ENCODE results near the gene EPHA2.

GRCh38 chr1:16198444-16199156 is 42.7 kb upstream of the EPHA2 start:
- TF ChIP-seq, protein P1, sequence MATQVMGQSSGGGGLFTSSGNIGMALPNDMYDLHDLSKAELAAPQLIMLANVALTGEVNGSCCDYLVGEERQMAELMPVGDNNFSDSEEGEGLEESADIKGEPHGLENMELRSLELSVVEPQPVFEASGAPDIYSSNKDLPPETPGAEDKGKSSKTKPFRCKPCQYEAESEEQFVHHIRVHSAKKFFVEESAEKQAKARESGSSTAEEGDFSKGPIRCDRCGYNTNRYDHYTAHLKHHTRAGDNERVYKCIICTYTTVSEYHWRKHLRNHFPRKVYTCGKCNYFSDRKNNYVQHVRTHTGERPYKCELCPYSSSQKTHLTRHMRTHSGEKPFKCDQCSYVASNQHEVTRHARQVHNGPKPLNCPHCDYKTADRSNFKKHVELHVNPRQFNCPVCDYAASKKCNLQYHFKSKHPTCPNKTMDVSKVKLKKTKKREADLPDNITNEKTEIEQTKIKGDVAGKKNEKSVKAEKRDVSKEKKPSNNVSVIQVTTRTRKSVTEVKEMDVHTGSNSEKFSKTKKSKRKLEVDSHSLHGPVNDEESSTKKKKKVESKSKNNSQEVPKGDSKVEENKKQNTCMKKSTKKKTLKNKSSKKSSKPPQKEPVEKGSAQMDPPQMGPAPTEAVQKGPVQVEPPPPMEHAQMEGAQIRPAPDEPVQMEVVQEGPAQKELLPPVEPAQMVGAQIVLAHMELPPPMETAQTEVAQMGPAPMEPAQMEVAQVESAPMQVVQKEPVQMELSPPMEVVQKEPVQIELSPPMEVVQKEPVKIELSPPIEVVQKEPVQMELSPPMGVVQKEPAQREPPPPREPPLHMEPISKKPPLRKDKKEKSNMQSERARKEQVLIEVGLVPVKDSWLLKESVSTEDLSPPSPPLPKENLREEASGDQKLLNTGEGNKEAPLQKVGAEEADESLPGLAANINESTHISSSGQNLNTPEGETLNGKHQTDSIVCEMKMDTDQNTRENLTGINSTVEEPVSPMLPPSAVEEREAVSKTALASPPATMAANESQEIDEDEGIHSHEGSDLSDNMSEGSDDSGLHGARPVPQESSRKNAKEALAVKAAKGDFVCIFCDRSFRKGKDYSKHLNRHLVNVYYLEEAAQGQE (IDR thresholded peaks at IDR 0.05; ENCODE audit: insufficient read depth in 1 of 2, low read depth in 2 of 2, low read length in 1 of 2) = no peak
- TF ChIP-seq, protein P2, sequence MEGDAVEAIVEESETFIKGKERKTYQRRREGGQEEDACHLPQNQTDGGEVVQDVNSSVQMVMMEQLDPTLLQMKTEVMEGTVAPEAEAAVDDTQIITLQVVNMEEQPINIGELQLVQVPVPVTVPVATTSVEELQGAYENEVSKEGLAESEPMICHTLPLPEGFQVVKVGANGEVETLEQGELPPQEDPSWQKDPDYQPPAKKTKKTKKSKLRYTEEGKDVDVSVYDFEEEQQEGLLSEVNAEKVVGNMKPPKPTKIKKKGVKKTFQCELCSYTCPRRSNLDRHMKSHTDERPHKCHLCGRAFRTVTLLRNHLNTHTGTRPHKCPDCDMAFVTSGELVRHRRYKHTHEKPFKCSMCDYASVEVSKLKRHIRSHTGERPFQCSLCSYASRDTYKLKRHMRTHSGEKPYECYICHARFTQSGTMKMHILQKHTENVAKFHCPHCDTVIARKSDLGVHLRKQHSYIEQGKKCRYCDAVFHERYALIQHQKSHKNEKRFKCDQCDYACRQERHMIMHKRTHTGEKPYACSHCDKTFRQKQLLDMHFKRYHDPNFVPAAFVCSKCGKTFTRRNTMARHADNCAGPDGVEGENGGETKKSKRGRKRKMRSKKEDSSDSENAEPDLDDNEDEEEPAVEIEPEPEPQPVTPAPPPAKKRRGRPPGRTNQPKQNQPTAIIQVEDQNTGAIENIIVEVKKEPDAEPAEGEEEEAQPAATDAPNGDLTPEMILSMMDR (IDR thresholded peaks at IDR 0.05) = no peak
- TF ChIP-seq POLR2AphosphoS5 (IDR thresholded peaks at IDR 0.05; ENCODE audit: low read depth, low read length) (no peak), TCF7L2 (IDR thresholded peaks at IDR 0.05; ENCODE audit: low read depth, low read length) (no peak), SIN3A (IDR thresholded peaks at IDR 0.05; ENCODE audit: borderline replicate concordance, insufficient read depth, low read depth, low read length) (no peak)
